ENCODE data around the gene CMIP.
"Not testable (repeated sequence)": the region's sequence is repeated elsewhere in the genome, so short reads cannot be mapped to it uniquely, and the experiment has no call there.

Gene CMIP

DNA sequence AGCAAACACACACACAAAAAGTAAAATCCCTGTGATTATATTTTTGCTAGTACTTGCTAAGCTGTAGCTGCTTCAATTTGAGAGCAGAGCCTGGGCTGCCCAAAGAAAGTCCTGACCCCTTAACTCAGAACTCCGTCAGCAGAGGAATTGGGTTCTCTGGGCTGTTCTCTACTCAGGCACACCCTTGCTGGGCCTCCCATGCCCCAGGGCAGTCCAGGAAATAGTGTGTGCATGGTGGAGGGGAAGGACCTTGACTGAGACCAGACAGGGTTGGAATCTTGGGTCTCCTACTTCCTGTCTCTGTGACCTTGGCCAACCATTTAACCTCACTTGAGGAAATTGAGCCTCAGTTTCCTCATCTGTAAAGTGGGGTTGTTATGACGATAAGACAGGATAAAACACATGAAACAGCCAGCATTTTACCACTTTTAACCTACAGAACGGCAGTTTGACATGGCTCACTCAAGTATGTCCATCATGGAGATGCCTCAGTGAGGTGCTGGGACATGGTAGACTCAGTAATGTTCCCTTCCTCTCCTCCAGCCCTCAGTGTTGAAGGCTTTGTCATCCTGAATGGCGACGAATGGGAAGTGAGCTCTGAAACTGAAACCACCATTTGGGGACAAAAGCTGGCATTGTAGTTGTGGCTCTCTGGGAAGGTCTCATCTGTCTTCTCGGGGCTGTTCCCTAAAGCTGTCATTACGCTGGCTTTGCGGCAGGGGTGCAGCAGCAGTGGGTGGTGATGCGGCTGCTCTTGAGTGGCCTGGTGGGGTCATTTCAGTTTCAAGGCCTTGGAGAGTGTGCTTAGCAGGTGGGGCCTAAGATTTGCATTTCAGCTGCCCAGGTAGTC lies 74.9 kb downstream of the CMIP start:
- CTCF ChIA-PET = no interaction called here
- Mint-ChIP-seq H3K27me3 (no peaks in the 10 kb centered on the region), H3K36me3 (peaks cover 2% of the 10 kb centered on the region), H3K9me3 (no peaks in the 10 kb centered on the region), H3K4me1 (peaks cover 42% of the 10 kb centered on the region), H3K27ac (no peak overlapping the region), H3K4me3 (no peak overlapping the region)
- no peak for DNase-seq

DNA sequence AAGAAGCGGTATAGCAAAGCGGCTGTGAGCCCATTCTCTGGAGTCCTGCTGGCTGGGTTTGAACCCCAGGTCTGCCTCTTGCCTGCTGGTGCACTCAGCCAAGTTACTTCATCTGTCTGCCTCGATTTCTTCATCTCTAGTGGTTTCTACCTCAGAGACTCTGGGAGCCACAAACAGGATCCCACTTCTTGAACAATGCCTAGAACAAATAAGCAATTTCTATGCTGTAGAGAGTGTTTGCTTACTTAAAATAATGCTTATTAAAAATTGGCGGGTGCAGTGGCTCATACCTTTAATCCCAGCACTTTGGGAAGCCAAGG lies 75.5 kb downstream of the CMIP start:
- Mint-ChIP-seq H3K27ac (no peak overlapping the region), H3K4me3 (no peak overlapping the region), H3K27me3 (no peaks in the 10 kb centered on the region), H3K4me1 (peaks cover 42% of the 10 kb centered on the region), H3K9me3 (no peaks in the 10 kb centered on the region), H3K36me3 (peaks cover 2% of the 10 kb centered on the region)
- CTCF ChIA-PET = no interaction called here
- no peak for DNase-seq

DNA sequence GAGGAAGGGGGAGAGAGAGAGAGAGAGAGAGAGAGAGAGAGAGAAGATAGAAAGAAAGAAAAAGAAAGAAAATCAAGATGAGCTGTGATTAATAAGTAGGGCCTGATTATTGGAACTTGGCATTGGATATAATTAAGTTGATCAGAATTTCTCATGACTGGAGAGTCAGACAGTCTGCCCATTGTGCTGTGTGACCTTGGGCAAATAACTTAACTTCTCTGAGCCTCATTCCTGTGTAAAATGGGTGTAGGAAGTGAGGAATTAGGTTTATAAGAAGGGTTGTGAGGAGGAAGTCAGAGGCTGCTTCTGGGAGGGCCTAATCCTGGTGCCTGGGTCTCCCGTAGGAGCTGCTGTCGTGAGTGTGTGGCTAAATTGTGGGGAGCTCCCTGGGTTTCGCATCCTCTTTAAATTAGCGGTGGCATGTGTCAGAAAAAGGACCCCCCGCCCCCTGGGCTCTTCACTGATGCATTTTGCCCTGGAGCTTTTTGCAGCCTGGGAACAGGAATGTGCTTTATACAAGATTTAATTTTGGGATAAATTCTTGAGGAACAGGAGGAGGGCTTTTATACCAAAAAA lies 76.0 kb downstream of the CMIP start:
- Mint-ChIP-seq H3K27ac (no peak overlapping the region), H3K36me3 (peaks cover 2% of the 10 kb centered on the region)
- CTCF ChIA-PET = no interaction called here

DNA sequence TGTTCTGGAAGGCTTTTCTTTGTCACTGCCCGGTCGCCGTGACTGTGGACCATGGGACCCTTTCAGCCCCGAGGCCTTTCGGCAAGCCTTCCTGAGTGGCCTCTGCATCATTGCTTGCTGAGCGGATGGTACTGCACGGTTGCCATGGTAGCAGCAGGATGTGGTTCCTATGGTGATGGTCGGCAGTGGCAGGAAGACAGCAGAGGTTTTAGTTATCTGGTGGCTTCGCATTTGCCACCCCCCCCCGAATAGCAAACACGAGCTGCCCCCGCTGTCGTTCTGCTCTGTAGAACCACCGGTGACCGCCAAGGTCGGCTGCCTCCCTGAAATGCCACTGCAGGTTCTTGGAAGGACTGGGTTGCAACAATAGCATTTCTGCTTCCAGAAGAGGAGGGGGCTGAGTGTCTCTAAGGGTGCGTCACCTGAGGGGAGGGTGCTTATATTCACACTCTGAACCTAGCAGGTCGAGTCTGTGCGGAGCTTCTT lies 76.6 kb downstream of the CMIP start:
- CTCF ChIA-PET = no interaction called here

More for the DNA sequence above, 76.0 kb downstream of the CMIP start:
- no peak for DNase-seq
- H3K9me3 Mint-ChIP-seq = no peaks in the 10 kb centered on the region
- H3K4me3 Mint-ChIP-seq = no peak overlapping the region
- H3K27me3 Mint-ChIP-seq = no peaks in the 10 kb centered on the region
- H3K4me1 Mint-ChIP-seq = peaks cover 42% of the 10 kb centered on the region

DNA sequence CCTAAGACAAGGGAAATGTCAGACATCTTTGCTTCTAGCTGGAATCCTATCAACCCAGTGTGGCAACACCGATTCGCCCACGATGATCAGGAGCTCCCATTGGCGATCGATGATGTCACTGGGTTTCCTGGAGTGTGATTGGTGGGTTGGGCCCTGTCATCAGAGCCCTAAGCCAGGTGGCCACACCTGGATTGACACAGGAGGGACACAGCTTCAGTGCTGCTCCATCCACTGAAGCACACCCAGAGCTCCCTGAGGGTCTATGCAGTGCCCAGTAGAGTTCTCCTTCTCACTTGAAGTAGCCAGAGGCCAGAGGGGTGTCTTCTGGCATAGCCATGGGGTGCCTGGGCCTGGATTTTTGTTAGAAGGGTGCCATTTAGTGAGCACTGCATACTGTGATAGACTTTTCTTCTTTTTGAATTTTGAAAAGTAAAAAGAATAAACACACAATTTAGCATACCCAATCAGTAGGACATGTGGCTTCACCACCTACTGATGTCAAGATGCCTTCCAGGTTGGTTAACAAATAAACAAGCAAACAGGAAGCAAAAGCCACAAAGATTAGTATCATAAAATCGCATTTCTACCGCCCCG lies 77.6 kb downstream of the CMIP start:
- Mint-ChIP-seq H3K4me1 (peaks cover 47% of the 10 kb centered on the region), H3K27ac (no peak overlapping the region), H3K9me3 (no peaks in the 10 kb centered on the region), H3K36me3 (peaks cover 2% of the 10 kb centered on the region), H3K27me3 (no peaks in the 10 kb centered on the region), H3K4me3 (no peak overlapping the region)
- no peak for DNase-seq
- CTCF ChIA-PET = no interaction called here

More for the DNA sequence above, 76.6 kb downstream of the CMIP start:
- Mint-ChIP-seq H3K27ac (peak overlapping the region; percentile 11), H3K4me3 (no peak overlapping the region), H3K27me3 (no peaks in the 10 kb centered on the region), H3K36me3 (peaks cover 2% of the 10 kb centered on the region), H3K9me3 (no peaks in the 10 kb centered on the region), H3K4me1 (peaks cover 42% of the 10 kb centered on the region)
- DNase-seq = peak; percentile 89

DNA sequence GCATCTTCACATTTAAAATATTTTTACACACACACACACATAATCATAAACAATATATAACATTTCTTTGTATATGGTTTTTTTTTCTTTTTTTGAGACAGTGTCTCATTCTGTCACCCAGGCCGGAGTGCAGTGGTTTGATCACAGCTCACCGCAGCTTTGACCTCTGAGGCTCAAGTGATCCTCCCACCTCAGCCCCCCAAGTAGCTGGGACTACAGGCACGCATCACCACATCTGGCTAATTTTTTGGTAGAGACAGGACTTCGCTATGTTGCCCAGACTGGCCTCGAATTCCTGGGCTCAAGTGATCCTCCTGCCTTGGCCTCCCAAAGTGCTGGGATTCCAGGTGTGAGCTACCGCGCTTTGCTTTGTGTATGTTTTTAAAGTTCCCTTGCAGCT lies 78.2 kb downstream of the CMIP start:
- not testable (repeated sequence) for H3K4me3 Mint-ChIP-seq, H3K9me3 Mint-ChIP-seq
- H3K27ac Mint-ChIP-seq = peak overlapping the region; percentile 34

DNA sequence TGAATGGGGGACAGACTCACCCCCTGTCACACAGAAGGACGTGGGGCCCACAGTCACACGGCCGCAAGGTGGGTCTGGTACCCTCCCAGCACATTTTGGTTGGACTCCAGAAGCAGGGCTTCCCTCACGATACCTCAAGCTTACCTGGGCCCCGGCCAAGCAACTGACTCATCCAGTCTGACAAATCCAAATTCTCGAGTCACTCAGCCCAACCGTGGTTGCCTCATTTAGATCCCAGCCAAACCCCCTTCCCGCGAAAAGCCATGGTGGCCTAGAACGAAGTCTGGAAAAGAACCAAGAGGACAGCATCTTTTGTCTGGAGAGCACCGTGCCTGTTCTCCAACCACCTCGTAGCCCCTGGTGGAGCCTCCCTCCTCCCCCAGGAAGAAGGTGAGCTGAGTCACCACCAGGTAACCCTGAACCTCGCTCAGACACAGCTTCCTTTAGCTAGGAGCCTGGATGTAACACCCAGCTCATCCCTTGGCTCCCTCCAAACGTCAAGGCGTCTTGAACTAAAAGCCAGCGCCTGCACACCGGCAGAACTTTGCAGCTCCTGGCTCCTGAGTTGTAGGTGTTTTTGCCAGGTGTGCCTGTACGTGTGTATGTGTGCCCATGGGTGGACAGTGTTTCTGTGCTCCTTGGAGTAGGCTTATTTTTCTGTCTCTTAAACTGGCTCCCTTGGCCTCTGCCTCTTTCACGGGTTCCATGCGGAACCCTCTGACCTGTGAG lies 78.9 kb downstream of the CMIP start:
- Mint-ChIP-seq H3K36me3 (peaks cover 2% of the 10 kb centered on the region), H3K27ac (no peak overlapping the region), H3K4me3 (no peak overlapping the region), H3K4me1 (peaks cover 51% of the 10 kb centered on the region), H3K27me3 (no peaks in the 10 kb centered on the region), H3K9me3 (no peaks in the 10 kb centered on the region)
- DNase-seq = no peak
- CTCF ChIA-PET = no interaction called here

More for the DNA sequence above, 78.2 kb downstream of the CMIP start:
- H3K27me3 Mint-ChIP-seq, DNase-seq, H3K36me3 Mint-ChIP-seq, CTCF ChIA-PET: not testable (repeated sequence)
- H3K4me1 Mint-ChIP-seq = peaks cover 51% of the 10 kb centered on the region

DNA sequence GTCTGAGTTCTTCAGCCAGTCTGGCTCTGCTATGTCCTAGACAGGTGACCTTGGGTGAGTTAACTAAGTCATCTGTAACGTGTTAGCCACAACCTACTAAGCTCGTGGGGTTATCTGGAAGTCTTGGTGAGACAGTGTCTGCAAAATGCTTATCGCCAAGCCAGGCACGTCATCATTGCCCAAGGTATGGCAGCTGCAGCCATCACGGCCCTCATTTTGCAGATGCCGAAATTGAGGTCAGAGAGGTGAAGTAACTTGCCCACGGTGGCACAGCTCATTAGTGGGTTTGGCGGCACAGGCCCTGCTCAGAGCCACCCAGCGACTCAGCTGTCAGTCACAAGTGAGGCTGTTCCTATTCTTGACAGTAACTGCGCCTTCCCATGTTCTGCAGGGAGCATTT lies 79.8 kb downstream of the CMIP start:
- Mint-ChIP-seq H3K4me1 (peaks cover 49% of the 10 kb centered on the region), H3K27me3 (no peaks in the 10 kb centered on the region), H3K27ac (no peak overlapping the region), H3K4me3 (no peak overlapping the region), H3K36me3 (peaks cover 2% of the 10 kb centered on the region), H3K9me3 (no peaks in the 10 kb centered on the region)
- DNase-seq = no peak
- CTCF ChIA-PET = no interaction called here

DNA sequence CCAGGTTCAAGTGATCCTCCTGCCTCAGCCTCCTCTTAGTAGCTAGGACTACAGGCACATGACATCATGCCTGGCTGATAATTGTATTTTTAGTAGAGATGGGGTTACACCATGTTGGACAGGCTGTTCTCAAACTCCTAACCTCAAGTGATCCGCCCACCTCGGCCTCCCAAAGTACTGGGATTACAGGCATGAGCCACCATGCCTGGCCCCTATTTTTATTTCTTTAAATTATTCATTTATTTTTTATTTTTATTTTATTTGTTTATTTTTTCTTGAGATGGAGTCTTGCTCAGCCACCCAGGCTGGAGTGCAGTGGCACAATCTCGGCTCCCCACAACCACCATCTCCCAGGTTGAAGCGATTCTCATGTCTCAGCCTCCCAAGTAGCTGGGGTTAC lies 80.3 kb downstream of the CMIP start:
- H3K27me3 Mint-ChIP-seq, H3K27ac Mint-ChIP-seq, H3K36me3 Mint-ChIP-seq, H3K4me3 Mint-ChIP-seq, CTCF ChIA-PET, DNase-seq, H3K9me3 Mint-ChIP-seq: not testable (repeated sequence)
- peaks cover 44% of the 10 kb centered on the region for H3K4me1 Mint-ChIP-seq

DNA sequence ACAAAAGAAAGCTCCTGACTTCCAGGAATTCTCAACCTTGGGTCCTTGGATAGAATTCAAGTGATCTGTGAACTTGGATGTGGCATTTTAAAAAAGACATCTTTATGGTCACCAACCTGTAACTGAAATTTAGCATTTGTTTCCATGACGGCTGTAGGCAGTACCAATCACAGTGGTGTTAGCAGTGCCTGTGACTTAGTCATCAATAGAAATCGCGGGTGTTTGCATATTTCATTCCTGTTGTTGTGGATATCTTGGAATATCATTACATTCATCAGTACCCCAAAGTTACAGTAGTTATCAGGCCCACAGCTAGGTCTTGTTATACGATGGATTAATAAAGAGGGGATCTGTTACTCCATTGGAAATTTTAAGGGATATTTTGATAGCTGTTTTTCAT lies 81.6 kb downstream of the CMIP start:
- Mint-ChIP-seq H3K9me3 (no peaks in the 10 kb centered on the region), H3K4me1 (peaks cover 30% of the 10 kb centered on the region), H3K36me3 (peaks cover 2% of the 10 kb centered on the region), H3K27ac (no peak overlapping the region), H3K4me3 (no peak overlapping the region), H3K27me3 (no peaks in the 10 kb centered on the region)
- no peak for DNase-seq
- CTCF ChIA-PET = interaction anchor here (0.7 kb wide), 1 partner anchor 127 kb away, joined by 4 read pairs; no protein-coding TSS in a partner anchor

DNA sequence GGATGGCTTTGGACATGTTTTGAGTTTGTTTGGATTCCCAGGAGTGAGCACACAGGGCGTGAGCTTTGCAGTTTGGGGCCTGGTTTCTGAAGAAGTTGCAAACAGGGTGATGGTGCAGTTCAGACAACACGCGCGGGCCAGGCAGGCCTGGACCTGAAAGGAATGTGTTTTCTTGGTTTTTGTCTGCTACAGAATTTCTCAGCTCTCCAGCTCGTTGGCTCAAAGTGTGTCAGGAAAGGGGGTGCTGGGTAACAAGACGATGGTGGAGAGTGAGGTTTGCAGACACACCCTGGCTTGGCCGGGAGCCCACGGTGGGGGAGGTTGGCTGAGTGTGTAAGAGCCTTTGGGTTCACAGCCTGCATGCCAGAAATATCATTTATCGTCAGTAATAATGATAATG lies 82.3 kb downstream of the CMIP start:
- peaks cover 2% of the 10 kb centered on the region for H3K36me3 Mint-ChIP-seq
- no peak overlapping the region for H3K4me3 Mint-ChIP-seq
- peaks cover 23% of the 10 kb centered on the region for H3K4me1 Mint-ChIP-seq
- CTCF ChIA-PET = no interaction called here
- no peak for DNase-seq
- H3K27ac Mint-ChIP-seq = no peak overlapping the region
- H3K27me3 Mint-ChIP-seq = no peaks in the 10 kb centered on the region
- no peaks in the 10 kb centered on the region for H3K9me3 Mint-ChIP-seq

DNA sequence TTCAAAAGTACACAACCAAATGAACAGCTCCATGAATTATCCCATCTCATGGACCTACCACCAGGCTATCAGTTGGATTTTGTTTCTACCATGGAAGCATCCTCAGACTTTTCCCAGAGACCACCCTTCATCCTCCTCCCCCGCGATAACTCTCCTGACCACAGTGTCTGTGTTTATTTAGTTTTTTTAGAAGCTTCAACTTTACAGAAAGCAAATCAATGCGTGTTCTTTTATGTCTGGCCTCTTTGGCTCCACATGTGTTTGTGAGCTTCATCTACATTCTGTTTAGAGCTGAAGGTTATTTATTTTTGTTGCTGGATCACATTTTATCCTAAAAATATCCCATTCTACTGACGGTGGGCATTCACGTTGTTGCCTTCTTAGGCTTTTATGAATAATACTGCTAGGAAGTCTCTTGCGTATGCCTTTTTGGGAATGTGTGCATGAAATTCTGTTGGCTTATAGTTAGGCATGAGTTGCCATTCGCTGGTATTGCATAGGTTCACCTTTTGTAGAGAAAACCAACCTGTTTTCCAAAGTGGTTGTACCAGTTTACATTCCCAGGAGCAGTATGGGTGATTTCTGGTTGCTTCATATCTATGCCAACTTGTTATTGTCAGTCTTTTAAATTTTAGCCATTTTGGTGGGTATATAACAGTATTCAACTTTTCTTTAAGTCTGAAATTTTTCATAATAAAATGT lies 83.0 kb downstream of the CMIP start:
- H3K27me3 Mint-ChIP-seq = no peaks in the 10 kb centered on the region
- CTCF ChIA-PET = interaction anchor here (0.8 kb wide), 1 partner anchor 19 kb away, joined by 3 read pairs; no protein-coding TSS in a partner anchor
- H3K36me3 Mint-ChIP-seq = no peaks in the 10 kb centered on the region
- no peak overlapping the region for H3K4me3 Mint-ChIP-seq
- DNase-seq = no peak
- no peak overlapping the region for H3K27ac Mint-ChIP-seq
- H3K9me3 Mint-ChIP-seq = no peaks in the 10 kb centered on the region
- H3K4me1 Mint-ChIP-seq = peaks cover 16% of the 10 kb centered on the region

DNA sequence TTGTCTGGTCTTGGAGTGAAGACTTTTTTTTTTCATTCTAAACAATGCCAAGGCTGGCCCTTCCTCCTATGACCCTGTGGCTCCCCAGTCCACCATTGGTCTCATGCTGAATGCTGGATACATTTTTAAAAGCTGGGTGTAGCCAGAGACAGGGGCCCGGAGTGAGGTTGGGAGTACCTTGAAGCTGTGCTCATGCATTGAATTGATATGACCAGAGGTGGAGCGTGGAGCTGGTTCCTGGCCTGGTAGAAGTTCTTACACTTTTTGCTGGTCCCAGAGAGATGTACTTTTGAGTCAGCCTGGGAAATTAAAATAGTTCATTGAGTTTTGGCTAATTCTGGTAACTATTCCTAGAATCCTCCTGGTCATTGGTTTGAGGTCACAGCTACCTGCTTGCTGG lies 83.6 kb downstream of the CMIP start:
- H3K36me3 Mint-ChIP-seq = no peaks in the 10 kb centered on the region

DNA sequence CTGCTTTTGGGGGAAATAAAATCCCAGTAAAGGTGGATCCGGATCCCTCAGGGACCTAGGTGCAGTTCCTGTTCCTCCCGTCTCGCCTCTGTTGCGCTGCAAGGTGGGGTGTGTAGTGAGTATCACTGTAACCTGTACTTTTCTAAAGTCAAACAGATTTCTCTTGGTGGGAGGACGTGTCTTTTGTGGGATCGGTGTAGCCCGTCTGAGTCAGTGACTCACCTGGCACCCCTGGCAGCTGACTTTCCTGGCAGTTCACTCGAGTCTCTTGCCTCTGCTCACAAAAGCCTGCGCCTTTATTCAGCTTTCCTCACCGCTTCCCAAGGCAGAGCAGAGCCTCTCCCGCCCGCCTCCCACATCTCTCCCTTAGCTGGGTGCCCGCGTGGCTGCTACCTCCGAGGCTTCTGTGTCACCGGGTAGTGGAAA lies 85.7 kb downstream of the CMIP start:
- CTCF ChIA-PET = no interaction called here
- H3K4me3 Mint-ChIP-seq = no peak overlapping the region
- H3K27me3 Mint-ChIP-seq = no peaks in the 10 kb centered on the region
- no peak for DNase-seq
- H3K9me3 Mint-ChIP-seq = no peaks in the 10 kb centered on the region
- H3K4me1 Mint-ChIP-seq = peaks cover 9% of the 10 kb centered on the region
- H3K36me3 Mint-ChIP-seq = no peaks in the 10 kb centered on the region
- no peak overlapping the region for H3K27ac Mint-ChIP-seq

More for the DNA sequence above, 83.6 kb downstream of the CMIP start:
- Mint-ChIP-seq H3K4me3 (no peak overlapping the region), H3K27me3 (no peaks in the 10 kb centered on the region), H3K9me3 (no peaks in the 10 kb centered on the region), H3K27ac (no peak overlapping the region), H3K4me1 (peaks cover 12% of the 10 kb centered on the region)
- no peak for DNase-seq
- CTCF ChIA-PET = interaction anchor here (0.8 kb wide), 1 partner anchor 19 kb away, joined by 3 read pairs; no protein-coding TSS in a partner anchor
